ENCODE measurements around the gene GSE1. TPM values are rescaled to one million over a fixed set of nuclear protein-coding genes. Genes with fewer than 3 reads are reported as not detected.

The GSE1 gene
- total and polyA plus RNA-seq, 4 donors, result 3.9 to 111 (median 35.7) TPM

GRCh38 chr16:85567935-85568334 lies 45.2 kb upstream of the GSE1 start:
- Histone ChIP-seq H3K4me1 (ENCODE audit: control insufficient read depth in 1 of 2, insufficient read depth in 2 of 2, low read length in 2 of 2) (no peaks in the 10 kb centered on the region), H3K27me3 (ENCODE audit: control insufficient read depth in 1 of 2, insufficient read depth in 2 of 2, low read length in 1 of 2) (no peaks in the 10 kb centered on the region), H3K36me3 (ENCODE audit: control insufficient read depth in 1 of 2, insufficient read depth in 2 of 2, low read length in 1 of 2) (no peaks in the 10 kb centered on the region), H3K4me3 (ENCODE audit: low read length in 2 of 2) (no peak overlapping the region), H3K9me3 (ENCODE audit: control insufficient read depth, low read length) (no peaks in the 10 kb centered on the region), H3K27ac (ENCODE audit: low read depth in 1 of 2, low read length in 2 of 2) (no peak overlapping the region)
- 97 to 98% methylated on average over 4 of the region's 4 CpGs for WGBS, 2 donors
- intact Hi-C loops (cut with DNase I), result no loop called here
- DNase-seq, result no peak
- ATAC-seq (ENCODE audit: low FRiP score), result no peak

- H3K27ac ChIP-seq (ENCODE audit: low read depth in 1 of 2, low read length in 2 of 2), result no peak overlapping the region
- 93 to 94% methylated on average over 8 of the region's 8 CpGs for WGBS, 2 donors
- intact Hi-C loops (cut with DNase I), result no loop called here
- ATAC-seq (ENCODE audit: low FRiP score) (no peak), DNase-seq (no peak)
- H3K4me1 ChIP-seq (ENCODE audit: control insufficient read depth in 1 of 2, insufficient read depth in 2 of 2, low read length in 2 of 2), result no peaks in the 10 kb centered on the region
- H3K27me3 ChIP-seq (ENCODE audit: control insufficient read depth in 1 of 2, insufficient read depth in 2 of 2, low read length in 1 of 2), result no peaks in the 10 kb centered on the region
- no peaks in the 10 kb centered on the region for H3K9me3 ChIP-seq (ENCODE audit: control insufficient read depth, low read length)
- no peaks in the 10 kb centered on the region for H3K36me3 ChIP-seq (ENCODE audit: control insufficient read depth in 1 of 2, insufficient read depth in 2 of 2, low read length in 1 of 2)
- no peak overlapping the region for H3K4me3 ChIP-seq (ENCODE audit: low read length in 2 of 2)
Observed at GRCh38 chr16:85568519-85568918, 44.6 kb upstream of the GSE1 start.

GRCh38 chr16:85569039-85569614 lies 44.0 kb upstream of the GSE1 start:
- WGBS, 2 donors, result 96 to 98% methylated on average over 11 of the region's 11 CpGs
- Histone ChIP-seq H3K36me3 (ENCODE audit: control insufficient read depth in 1 of 2, insufficient read depth in 2 of 2, low read length in 1 of 2) (no peaks in the 10 kb centered on the region), H3K4me3 (ENCODE audit: low read length in 2 of 2) (no peak overlapping the region), H3K9me3 (ENCODE audit: control insufficient read depth, low read length) (no peaks in the 10 kb centered on the region), H3K4me1 (ENCODE audit: control insufficient read depth in 1 of 2, insufficient read depth in 2 of 2, low read length in 2 of 2) (no peaks in the 10 kb centered on the region), H3K27me3 (ENCODE audit: control insufficient read depth in 1 of 2, insufficient read depth in 2 of 2, low read length in 1 of 2) (no peaks in the 10 kb centered on the region), H3K27ac (ENCODE audit: low read depth in 1 of 2, low read length in 2 of 2) (no peak overlapping the region)
- intact Hi-C loops (cut with DNase I), result no loop called here
- DNase-seq (no peak), ATAC-seq (ENCODE audit: low FRiP score) (no peak)

GRCh38 chr16:85569615-85570212 lies 43.4 kb upstream of the GSE1 start:
- Histone ChIP-seq H3K4me1 (ENCODE audit: control insufficient read depth in 1 of 2, insufficient read depth in 2 of 2, low read length in 2 of 2) (no peaks in the 10 kb centered on the region), H3K9me3 (ENCODE audit: control insufficient read depth, low read length) (no peaks in the 10 kb centered on the region), H3K4me3 (ENCODE audit: low read length in 2 of 2) (no peak overlapping the region), H3K27me3 (ENCODE audit: control insufficient read depth in 1 of 2, insufficient read depth in 2 of 2, low read length in 1 of 2) (no peaks in the 10 kb centered on the region), H3K36me3 (ENCODE audit: control insufficient read depth in 1 of 2, insufficient read depth in 2 of 2, low read length in 1 of 2) (no peaks in the 10 kb centered on the region), H3K27ac (ENCODE audit: low read depth in 1 of 2, low read length in 2 of 2) (no peak overlapping the region)
- 70 to 80% methylated on average over 20 of the region's 20 CpGs for WGBS, 2 donors
- intact Hi-C loops (cut with DNase I), result no loop called here
- no peak for ATAC-seq (ENCODE audit: low FRiP score)
- DNase-seq, result no peak

- no peak overlapping the region for H3K27ac ChIP-seq (ENCODE audit: low read depth in 1 of 2, low read length in 2 of 2)
- H3K4me3 ChIP-seq (ENCODE audit: low read length in 2 of 2), result no peak overlapping the region
- WGBS, 2 donors, result 63 to 76% methylated on average over 13 of the region's 13 CpGs
Observed at GRCh38 chr16:85570213-85570734, 42.8 kb upstream of the GSE1 start.

GRCh38 chr16:85570735-85571562 lies 42.2 kb upstream of the GSE1 start:
- Histone ChIP-seq H3K27me3 (ENCODE audit: control insufficient read depth in 1 of 2, insufficient read depth in 2 of 2, low read length in 1 of 2) (no peaks in the 10 kb centered on the region), H3K27ac (ENCODE audit: low read depth in 1 of 2, low read length in 2 of 2) (no peak overlapping the region), H3K4me1 (ENCODE audit: control insufficient read depth in 1 of 2, insufficient read depth in 2 of 2, low read length in 2 of 2) (no peaks in the 10 kb centered on the region), H3K4me3 (ENCODE audit: low read length in 2 of 2) (no peak overlapping the region), H3K36me3 (ENCODE audit: control insufficient read depth in 1 of 2, insufficient read depth in 2 of 2, low read length in 1 of 2) (no peaks in the 10 kb centered on the region), H3K9me3 (ENCODE audit: control insufficient read depth, low read length) (no peaks in the 10 kb centered on the region)
- WGBS, 2 donors, result 87 to 90% methylated on average over 24 of the region's 24 CpGs
- DNase-seq (peak in 1 of 2 donors; percentile 75), ATAC-seq (ENCODE audit: low FRiP score) (no peak)
- intact Hi-C loops (cut with DNase I), result no loop called here

More at GRCh38 chr16:85570213-85570734, 42.8 kb upstream of the GSE1 start:
- DNase-seq (no peak), ATAC-seq (ENCODE audit: low FRiP score) (no peak)
- intact Hi-C loops (cut with DNase I), result no loop called here
- H3K36me3 ChIP-seq (ENCODE audit: control insufficient read depth in 1 of 2, insufficient read depth in 2 of 2, low read length in 1 of 2), result no peaks in the 10 kb centered on the region
- H3K4me1 ChIP-seq (ENCODE audit: control insufficient read depth in 1 of 2, insufficient read depth in 2 of 2, low read length in 2 of 2), result no peaks in the 10 kb centered on the region
- H3K27me3 ChIP-seq (ENCODE audit: control insufficient read depth in 1 of 2, insufficient read depth in 2 of 2, low read length in 1 of 2), result no peaks in the 10 kb centered on the region
- H3K9me3 ChIP-seq (ENCODE audit: control insufficient read depth, low read length), result no peaks in the 10 kb centered on the region

- no peaks in the 10 kb centered on the region for H3K27me3 ChIP-seq (ENCODE audit: control insufficient read depth in 1 of 2, insufficient read depth in 2 of 2, low read length in 1 of 2)
- no peaks in the 10 kb centered on the region for H3K36me3 ChIP-seq (ENCODE audit: control insufficient read depth in 1 of 2, insufficient read depth in 2 of 2, low read length in 1 of 2)
- H3K4me3 ChIP-seq (ENCODE audit: low read length in 2 of 2), result no peak overlapping the region
- 88 to 91% methylated on average over 7 of the region's 7 CpGs for WGBS, 2 donors
- H3K4me1 ChIP-seq (ENCODE audit: control insufficient read depth in 1 of 2, insufficient read depth in 2 of 2, low read length in 2 of 2), result no peaks in the 10 kb centered on the region
- H3K9me3 ChIP-seq (ENCODE audit: control insufficient read depth, low read length), result no peaks in the 10 kb centered on the region
- DNase-seq (no peak), ATAC-seq (ENCODE audit: low FRiP score) (no peak)
- H3K27ac ChIP-seq (ENCODE audit: low read depth in 1 of 2, low read length in 2 of 2), result no peak overlapping the region
- intact Hi-C loops (cut with DNase I), result no loop called here
Observed at GRCh38 chr16:85571563-85571812, 41.6 kb upstream of the GSE1 start.

- intact Hi-C loops (cut with DNase I), result no loop called here
- H3K4me3 ChIP-seq (ENCODE audit: low read length in 2 of 2), result no peak overlapping the region
- ATAC-seq (ENCODE audit: low FRiP score), result no peak
Observed at GRCh38 chr16:85571813-85572619, 41.1 kb upstream of the GSE1 start.

More at GRCh38 chr16:85571813-85572619, 41.1 kb upstream of the GSE1 start:
- 87% methylated on average over 10 of the region's 10 CpGs for WGBS, 2 donors
- no peaks in the 10 kb centered on the region for H3K27me3 ChIP-seq (ENCODE audit: control insufficient read depth in 1 of 2, insufficient read depth in 2 of 2, low read length in 1 of 2)
- no peaks in the 10 kb centered on the region for H3K4me1 ChIP-seq (ENCODE audit: control insufficient read depth in 1 of 2, insufficient read depth in 2 of 2, low read length in 2 of 2)
- H3K36me3 ChIP-seq (ENCODE audit: control insufficient read depth in 1 of 2, insufficient read depth in 2 of 2, low read length in 1 of 2), result no peaks in the 10 kb centered on the region
- no peak overlapping the region for H3K27ac ChIP-seq (ENCODE audit: low read depth in 1 of 2, low read length in 2 of 2)
- H3K9me3 ChIP-seq (ENCODE audit: control insufficient read depth, low read length), result no peaks in the 10 kb centered on the region
- DNase-seq, result peak in 1 of 2 donors; percentile 66

Measured in aorta (tissue), 5 donors.